ENCODE results near the gene MAP4K5. TPM values are rescaled to one million over a fixed set of nuclear protein-coding genes. Genes with fewer than 3 reads are reported as not detected.

The MAP4K5 gene
- total and polyA plus RNA-seq, 4 donors, result 16.0 to 67.0 (median 38.4) TPM

DNA sequence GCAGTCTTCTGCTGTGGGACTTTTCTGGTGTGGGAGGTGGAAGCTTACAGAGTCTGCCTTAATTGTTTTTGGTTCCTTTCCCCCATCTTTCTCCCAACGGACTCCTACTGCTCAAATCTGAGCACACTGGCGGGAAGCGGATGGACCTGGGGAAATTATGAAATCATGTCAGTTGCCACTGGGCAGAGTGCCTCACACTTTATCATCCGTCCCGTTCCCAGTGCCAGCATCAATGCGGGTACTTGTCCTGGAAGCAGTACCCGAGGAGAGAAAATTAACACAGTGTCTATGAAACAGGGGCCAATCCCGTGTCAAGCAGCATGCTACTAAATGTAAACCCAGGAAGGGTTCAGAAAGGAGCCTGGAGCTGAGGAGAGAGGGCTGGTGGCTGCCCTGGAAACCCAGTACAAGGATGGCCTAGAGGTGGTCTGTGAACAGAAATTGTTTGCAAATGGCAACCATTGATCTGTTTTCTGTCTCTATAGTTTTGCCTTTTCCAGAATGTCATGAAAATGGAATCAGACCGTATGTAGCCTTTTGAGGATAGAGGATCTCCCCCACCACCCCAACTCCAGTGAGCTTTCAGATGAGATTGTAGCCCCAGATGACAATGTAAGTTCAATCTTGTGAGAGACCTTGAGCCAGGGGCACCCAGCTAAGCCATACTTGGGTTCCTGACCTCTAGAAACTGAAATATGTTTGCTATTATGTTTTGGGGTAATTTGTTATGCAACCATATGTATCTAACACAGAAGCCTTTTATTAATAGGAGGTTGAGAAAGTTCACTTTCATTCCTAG lies 134.8 kb downstream of the MAP4K5 start:
- peak; percentile 8 for ATAC-seq (ENCODE audit: low FRiP score)
- H3K4me1 ChIP-seq (ENCODE audit: control insufficient read depth in 1 of 2, insufficient read depth in 2 of 2, low read length in 2 of 2), result peaks cover 0 to 1% of the 10 kb centered on the region in 2 donors
- H3K4me3 ChIP-seq (ENCODE audit: low read length in 2 of 2), result peak overlapping the region; percentile 87 to 97
- H3K27me3 ChIP-seq (ENCODE audit: control insufficient read depth in 1 of 2, insufficient read depth in 2 of 2, low read length in 1 of 2), result peaks cover 0 to 2% of the 10 kb centered on the region in 2 donors
- intact Hi-C loops (cut with DNase I), result no loop called here
- WGBS, 2 donors, result 10 to 12% methylated on average over 9 of the region's 9 CpGs
- no peak for DNase-seq
- no peaks in the 10 kb centered on the region for H3K36me3 ChIP-seq (ENCODE audit: control insufficient read depth in 1 of 2, insufficient read depth in 2 of 2, low read length in 1 of 2)
- H3K27ac ChIP-seq (ENCODE audit: low read depth in 1 of 2, low read length in 2 of 2), result no peak overlapping the region
- H3K9me3 ChIP-seq (ENCODE audit: control insufficient read depth, low read length), result no peaks in the 10 kb centered on the region

GRCh38 chr14:50396631-50397389 lies 135.6 kb downstream of the MAP4K5 start, which contains the start of gene CDKL1:
TSS of gene CDKL1 (minus strand) at chr14:50396881. CDS start at chr14:50395868, 1,013 bp downstream.
- intact Hi-C loops (cut with DNase I), result no loop called here
- peak within 1 kb of the TSS; percentile 87 to 97 for H3K4me3 ChIP-seq (ENCODE audit: low read length in 2 of 2)
- DNase-seq (peak; percentile 73 to 88), ATAC-seq (ENCODE audit: low FRiP score) (peak; percentile 88)
- peaks cover 0 to 1% of the 10 kb centered on the region in 2 donors for H3K4me1 ChIP-seq (ENCODE audit: control insufficient read depth in 1 of 2, insufficient read depth in 2 of 2, low read length in 2 of 2)
- WGBS, 2 donors, result 1% methylated on average over 61 to 77 of the region's 77 CpGs
- no peaks in the 10 kb centered on the region for H3K9me3 ChIP-seq (ENCODE audit: control insufficient read depth, low read length)
- no peaks in the 10 kb centered on the region for H3K36me3 ChIP-seq (ENCODE audit: control insufficient read depth in 1 of 2, insufficient read depth in 2 of 2, low read length in 1 of 2)
- peaks cover 0 to 2% of the 10 kb centered on the region in 2 donors for H3K27me3 ChIP-seq (ENCODE audit: control insufficient read depth in 1 of 2, insufficient read depth in 2 of 2, low read length in 1 of 2)
- H3K27ac ChIP-seq (ENCODE audit: low read depth in 1 of 2, low read length in 2 of 2), result peak within 1 kb of the TSS in 1 of 2 donors; percentile 58

GRCh38 chr14:50395448-50395847 lies 136.9 kb downstream of the MAP4K5 start:
- WGBS, 2 donors, result 73 to 74% methylated on average over 5 of the region's 5 CpGs
- Histone ChIP-seq H3K4me1 (ENCODE audit: control insufficient read depth in 1 of 2, insufficient read depth in 2 of 2, low read length in 2 of 2) (peaks cover 0 to 1% of the 10 kb centered on the region in 2 donors), H3K27ac (ENCODE audit: low read depth in 1 of 2, low read length in 2 of 2) (no peak overlapping the region), H3K9me3 (ENCODE audit: control insufficient read depth, low read length) (no peaks in the 10 kb centered on the region), H3K27me3 (ENCODE audit: control insufficient read depth in 1 of 2, insufficient read depth in 2 of 2, low read length in 1 of 2) (peaks cover 0 to 2% of the 10 kb centered on the region in 2 donors), H3K36me3 (ENCODE audit: control insufficient read depth in 1 of 2, insufficient read depth in 2 of 2, low read length in 1 of 2) (no peaks in the 10 kb centered on the region), H3K4me3 (ENCODE audit: low read length in 2 of 2) (no peak overlapping the region)
- intact Hi-C loops (cut with DNase I), result no loop called here
- ATAC-seq (ENCODE audit: low FRiP score) (no peak), DNase-seq (no peak)

GRCh38 chr14:50394713-50395112 lies 137.7 kb downstream of the MAP4K5 start:
- Histone ChIP-seq H3K4me1 (ENCODE audit: control insufficient read depth in 1 of 2, insufficient read depth in 2 of 2, low read length in 2 of 2) (no peaks in the 10 kb centered on the region), H3K27me3 (ENCODE audit: control insufficient read depth in 1 of 2, insufficient read depth in 2 of 2, low read length in 1 of 2) (peaks cover 0 to 2% of the 10 kb centered on the region in 2 donors), H3K9me3 (ENCODE audit: control insufficient read depth, low read length) (no peaks in the 10 kb centered on the region), H3K27ac (ENCODE audit: low read depth in 1 of 2, low read length in 2 of 2) (no peak overlapping the region), H3K36me3 (ENCODE audit: control insufficient read depth in 1 of 2, insufficient read depth in 2 of 2, low read length in 1 of 2) (no peaks in the 10 kb centered on the region), H3K4me3 (ENCODE audit: low read length in 2 of 2) (no peak overlapping the region)
- WGBS, 2 donors, result 96 to 97% methylated on average over 5 of the region's 5 CpGs
- ATAC-seq (ENCODE audit: low FRiP score) (no peak), DNase-seq (no peak)
- intact Hi-C loops (cut with DNase I), result no loop called here

GRCh38 chr14:50389668-50390441 lies 142.5 kb downstream of the MAP4K5 start:
- Histone ChIP-seq H3K27me3 (ENCODE audit: control insufficient read depth in 1 of 2, insufficient read depth in 2 of 2, low read length in 1 of 2) (no peaks in the 10 kb centered on the region), H3K9me3 (ENCODE audit: control insufficient read depth, low read length) (no peaks in the 10 kb centered on the region), H3K27ac (ENCODE audit: low read depth in 1 of 2, low read length in 2 of 2) (no peak overlapping the region), H3K4me3 (ENCODE audit: low read length in 2 of 2) (no peak overlapping the region), H3K36me3 (ENCODE audit: control insufficient read depth in 1 of 2, insufficient read depth in 2 of 2, low read length in 1 of 2) (no peaks in the 10 kb centered on the region), H3K4me1 (ENCODE audit: control insufficient read depth in 1 of 2, insufficient read depth in 2 of 2, low read length in 2 of 2) (no peaks in the 10 kb centered on the region)
- DNase-seq, result no peak
- intact Hi-C loops (cut with DNase I), result no loop called here
- ATAC-seq (ENCODE audit: low FRiP score), result no peak
- 85 to 89% methylated on average over 9 of the region's 9 CpGs for WGBS, 2 donors

GRCh38 chr14:50388256-50388931 lies 144.0 kb downstream of the MAP4K5 start:
- Histone ChIP-seq H3K27me3 (ENCODE audit: control insufficient read depth in 1 of 2, insufficient read depth in 2 of 2, low read length in 1 of 2) (no peaks in the 10 kb centered on the region), H3K4me1 (ENCODE audit: control insufficient read depth in 1 of 2, insufficient read depth in 2 of 2, low read length in 2 of 2) (no peaks in the 10 kb centered on the region), H3K27ac (ENCODE audit: low read depth in 1 of 2, low read length in 2 of 2) (no peak overlapping the region), H3K36me3 (ENCODE audit: control insufficient read depth in 1 of 2, insufficient read depth in 2 of 2, low read length in 1 of 2) (no peaks in the 10 kb centered on the region), H3K9me3 (ENCODE audit: control insufficient read depth, low read length) (no peaks in the 10 kb centered on the region), H3K4me3 (ENCODE audit: low read length in 2 of 2) (no peak overlapping the region)
- intact Hi-C loops (cut with DNase I), result no loop called here
- WGBS, 2 donors, result 65 to 68% methylated on average over 9 of the region's 9 CpGs
- DNase-seq (no peak), ATAC-seq (ENCODE audit: low FRiP score) (peak; percentile 46)

DNA sequence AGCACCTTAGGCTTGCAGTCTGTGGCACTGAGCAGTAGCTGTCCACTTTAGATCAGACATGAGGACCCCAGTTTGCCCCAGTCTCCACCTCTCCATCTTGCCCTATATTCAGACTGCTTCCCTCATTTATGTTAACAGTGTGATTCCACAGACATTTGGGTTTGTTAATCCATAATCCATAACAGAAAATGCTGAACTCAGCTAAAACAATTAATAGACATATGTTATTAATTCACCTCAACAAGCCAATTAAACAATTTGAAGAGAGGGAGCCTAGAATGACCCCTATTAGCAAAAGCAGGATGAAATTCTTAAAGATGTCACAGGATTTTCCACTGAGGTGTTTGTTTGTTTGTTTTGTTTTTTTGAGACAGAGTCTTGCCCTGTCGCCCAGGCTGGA lies 144.8 kb downstream of the MAP4K5 start:
- no peak overlapping the region for H3K27ac ChIP-seq (ENCODE audit: low read depth in 1 of 2, low read length in 2 of 2)
- DNase-seq (no peak), ATAC-seq (ENCODE audit: low FRiP score) (no peak)
- WGBS, 2 donors, result 93 to 99% methylated on average over 1 of the region's 1 CpG
- no peaks in the 10 kb centered on the region for H3K4me1 ChIP-seq (ENCODE audit: control insufficient read depth in 1 of 2, insufficient read depth in 2 of 2, low read length in 2 of 2)
- intact Hi-C loops (cut with DNase I), result no loop called here
- no peaks in the 10 kb centered on the region for H3K27me3 ChIP-seq (ENCODE audit: control insufficient read depth in 1 of 2, insufficient read depth in 2 of 2, low read length in 1 of 2)
- H3K9me3 ChIP-seq (ENCODE audit: control insufficient read depth, low read length), result no peaks in the 10 kb centered on the region
- H3K36me3 ChIP-seq (ENCODE audit: control insufficient read depth in 1 of 2, insufficient read depth in 2 of 2, low read length in 1 of 2), result no peaks in the 10 kb centered on the region
- no peak overlapping the region for H3K4me3 ChIP-seq (ENCODE audit: low read length in 2 of 2)

DNA sequence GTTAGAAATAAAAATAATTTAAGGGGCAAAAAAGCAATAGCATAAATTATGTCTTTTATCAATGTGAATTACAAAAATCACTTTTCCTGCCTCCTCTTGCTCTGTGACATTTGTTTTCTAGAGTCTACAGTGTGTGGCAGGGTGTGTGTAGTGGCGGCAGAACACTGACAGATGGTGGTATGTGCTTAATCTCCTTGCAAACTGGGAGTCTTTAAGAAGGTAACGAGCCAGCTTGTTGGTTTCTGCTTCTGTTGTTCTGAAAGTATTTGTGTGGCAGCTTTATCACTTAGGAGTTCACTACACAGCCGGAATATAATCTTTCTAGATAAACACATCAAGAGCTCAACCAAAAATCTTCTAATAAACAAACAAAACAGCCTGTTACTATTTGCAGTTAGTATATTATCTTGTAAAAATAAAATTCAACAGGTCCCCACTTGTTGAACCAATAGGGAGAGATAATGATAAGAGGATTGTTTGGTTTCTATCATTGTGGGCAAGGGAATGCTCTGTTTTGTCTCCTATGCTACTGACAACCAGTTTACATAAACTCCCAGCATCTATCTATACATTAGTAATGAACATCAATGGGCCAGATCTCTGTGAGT lies 148.6 kb downstream of the MAP4K5 start:
- DNase-seq (no peak), ATAC-seq (ENCODE audit: low FRiP score) (no peak)
- no peaks in the 10 kb centered on the region for H3K27me3 ChIP-seq (ENCODE audit: control insufficient read depth in 1 of 2, insufficient read depth in 2 of 2, low read length in 1 of 2)
- no peaks in the 10 kb centered on the region for H3K4me1 ChIP-seq (ENCODE audit: control insufficient read depth in 1 of 2, insufficient read depth in 2 of 2, low read length in 2 of 2)
- intact Hi-C loops (cut with DNase I), result no loop called here
- no peaks in the 10 kb centered on the region for H3K36me3 ChIP-seq (ENCODE audit: control insufficient read depth in 1 of 2, insufficient read depth in 2 of 2, low read length in 1 of 2)
- 82 to 84% methylated on average over 3 of the region's 3 CpGs for WGBS, 2 donors
- H3K27ac ChIP-seq (ENCODE audit: low read depth in 1 of 2, low read length in 2 of 2), result no peak overlapping the region
- no peaks in the 10 kb centered on the region for H3K9me3 ChIP-seq (ENCODE audit: control insufficient read depth, low read length)
- no peak overlapping the region for H3K4me3 ChIP-seq (ENCODE audit: low read length in 2 of 2)

Data from aorta (tissue), 5 donors.